OCI-LY7 (cell line): ENCODE data around the gene CLEC4F. TPM values are rescaled to one million over a fixed set of nuclear protein-coding genes. Genes with fewer than 3 reads are reported as not detected.

ENCODE experiments used
- BruUV-seq: library from RNA; stranded (reverse); fragments of 400-500 nt; replicated peaks from 2 replicates; lab custom pipeline; 2021; lab: Mats Ljungman, UMichigan
- CTCF ChIA-PET: fragments of 300-600 bp; sonication (Branson Sonifier 250); formaldehyde crosslinking; loops from one replicate; lab custom pipeline; 2022; ENCODE audit warnings: antibody characterized with exemption; ENCODE audit not compliant: unreplicated experiment; lab: Charles Lee
- POLR2A ChIA-PET: fragments of 300-600 bp; sonication (Branson Sonifier 250); formaldehyde crosslinking; loops from one replicate; lab custom pipeline; 2022; ENCODE audit warnings: antibody characterized with exemption; lab: Charles Lee
- DNase-seq: peaks from one replicate; pipeline ENCODE4 v3.0.0-alpha.2; 2015; ENCODE audit warnings: low spot score
- H2AFZ ChIP-seq: fragments of 200-600 bp; sonication (generic), shearing (Covaris generic); 2 replicates; pipeline ENCODE4 v1.6.1; 2014; ENCODE audit warnings: mild to moderate bottlenecking, antibody characterized with exemption, low read length, moderate library complexity
- H3K27ac ChIP-seq: fragments of 200-600 bp; sonication (generic); 2 replicates; pipeline ENCODE4 v1.5.1; 2014; ENCODE audit warnings: mixed run types, low read depth, mild to moderate bottlenecking, moderate library complexity, low read length, inconsistent platforms; ENCODE audit not compliant: poor library complexity, severe bottlenecking
- H3K36me3 ChIP-seq: fragments of 200-600 bp; sonication (generic); 2 replicates; pipeline ENCODE4 v1.6.1; 2014; ENCODE audit warnings: mild to moderate bottlenecking, antibody characterized with exemption, low read length, moderate library complexity, mixed read lengths; ENCODE audit not compliant: insufficient read depth
- H3K4me1 ChIP-seq: fragments of 200-600 bp; sonication (generic); 2 replicates; pipeline ENCODE4 v1.5.1; 2014; ENCODE audit warnings: mild to moderate bottlenecking, low read length; ENCODE audit not compliant: insufficient read depth, poor library complexity, severe bottlenecking
- H3K4me2 ChIP-seq: fragments of 200-600 bp; sonication (generic); 2 replicates; pipeline ENCODE4 v1.6.1; 2014; ENCODE audit warnings: mild to moderate bottlenecking, low read length
- H3K4me3 ChIP-seq: fragments of 200-600 bp; sonication (generic); 2 replicates; pipeline ENCODE4 v1.5.1; 2014; ENCODE audit warnings: mild to moderate bottlenecking, low read depth, low read length; ENCODE audit not compliant: poor library complexity, severe bottlenecking
- H3K79me2 ChIP-seq: fragments of 200-600 bp; sonication (generic); 2 replicates; pipeline ENCODE4 v1.6.1; 2016; ENCODE audit warnings: low read depth, mild to moderate bottlenecking, low read length, moderate library complexity, mixed read lengths; ENCODE audit not compliant: insufficient read depth
- H3K9me2 ChIP-seq: fragments of 200-600 bp; sonication (generic); 2 replicates; pipeline ENCODE4 v1.6.1; 2016; ENCODE audit warnings: mild to moderate bottlenecking, low read length, mixed read lengths; ENCODE audit not compliant: insufficient read depth
- H3K9me3 ChIP-seq: fragments of 200-600 bp; sonication (generic); 2 replicates; pipeline ENCODE4 v1.6.1; 2014; ENCODE audit warnings: mild to moderate bottlenecking, mixed run types, low read length, mixed read lengths
- H4K20me1 ChIP-seq: fragments of 200-600 bp; sonication (generic); 2 replicates; pipeline ENCODE4 v1.6.1; 2014; ENCODE audit warnings: mild to moderate bottlenecking, antibody characterized with exemption, low read length, moderate library complexity, mixed read lengths; ENCODE audit not compliant: insufficient read depth
- CTCF ChIP-seq: fragments of 200-600 bp; sonication (generic); conservative IDR thresholded peaks from 2 replicates; pipeline ENCODE4 v1.5.1; 2014; ENCODE audit warnings: mild to moderate bottlenecking, antibody characterized with exemption, low read length, moderate library complexity, mixed read lengths
- EZH2phosphoT487 ChIP-seq: fragments of 200-600 bp; sonication (generic); IDR thresholded peaks from 2 replicates; pipeline ENCODE4 v1.6.1; 2018; ENCODE audit warnings: low read depth, borderline replicate concordance, mild to moderate bottlenecking, mixed run types, antibody characterized with exemption, low read length, moderate library complexity, mixed read lengths
- intact Hi-C: fragments of 100-400 bp; cut with micrococcal nuclease; formaldehyde crosslinking; loops from one replicate; pipeline ENCODE4 v1.10.0; 2022; ENCODE audit not compliant: unreplicated experiment
- total RNA-seq, 2 experiments: library from RNA; depleted of rRNA in 1 of 2; stranded (reverse); fragments of >200 nt in 1 of 2; shearing (Covaris generic) in 1 of 2; gene quantifications; 2 replicates each; pipeline ENCODE4 v1.2.3, GENCODE V29; 2014 to 2022

CLEC4F gene
- total RNA-seq, 2 experiments from 2014 or later: not detected

GRCh38 chr2:70779911-70780545 is 40.4 kb downstream of the CLEC4F start:
- Histone ChIP-seq H3K4me1 (no peaks in the 10 kb centered on the region), H2AFZ (no peak overlapping the region), H4K20me1 (no peaks in the 10 kb centered on the region), H3K4me3 (no peak overlapping the region), H3K36me3 (no peaks in the 10 kb centered on the region), H3K4me2 (no peak overlapping the region), H3K9me3 (no peaks in the 10 kb centered on the region), H3K27ac (no peak overlapping the region), H3K9me2 (no peaks in the 10 kb centered on the region), H3K79me2 (no peaks in the 10 kb centered on the region)
- TF ChIP-seq CTCF (no peak), EZH2phosphoT487 (no peak)
- no peak for DNase-seq
- BruUV-seq: no TSS peak
- POLR2A ChIA-PET: no interaction called here
- intact Hi-C loops: no loop called here
- CTCF ChIA-PET: no interaction called here

GRCh38 chr2:70779491-70779890 is 40.9 kb downstream of the CLEC4F start:
- CTCF ChIA-PET: no interaction called here

More at GRCh38 chr2:70779491-70779890, 40.9 kb downstream of the CLEC4F start:
- no peak overlapping the region for H3K4me3 ChIP-seq
- TF ChIP-seq EZH2phosphoT487: no peak
- no peak for TF ChIP-seq CTCF
- no peak overlapping the region for H2AFZ ChIP-seq
- no TSS peak for BruUV-seq
- H3K4me1 ChIP-seq: no peaks in the 10 kb centered on the region
- POLR2A ChIA-PET: no interaction called here
- no peak for DNase-seq
- H3K36me3 ChIP-seq: no peaks in the 10 kb centered on the region
- no peak overlapping the region for H3K27ac ChIP-seq
- no peak overlapping the region for H3K4me2 ChIP-seq
- intact Hi-C loops: no loop called here
- H3K9me2 ChIP-seq: no peaks in the 10 kb centered on the region
- H3K79me2 ChIP-seq: no peaks in the 10 kb centered on the region
- H4K20me1 ChIP-seq: no peaks in the 10 kb centered on the region
- H3K9me3 ChIP-seq: no peaks in the 10 kb centered on the region
